NCI-H345 treated with DMSO at 0.1 percent for 48 hours (cell line): Measurements from ENCODE around the gene NAA25.

ENCODE experiments used
- DNase-seq: peaks from one replicate; lab custom pipeline; 2025; ENCODE audit not compliant: unreplicated experiment; lab: John Stamatoyannopoulos, UW

NAA25 gene

DNA sequence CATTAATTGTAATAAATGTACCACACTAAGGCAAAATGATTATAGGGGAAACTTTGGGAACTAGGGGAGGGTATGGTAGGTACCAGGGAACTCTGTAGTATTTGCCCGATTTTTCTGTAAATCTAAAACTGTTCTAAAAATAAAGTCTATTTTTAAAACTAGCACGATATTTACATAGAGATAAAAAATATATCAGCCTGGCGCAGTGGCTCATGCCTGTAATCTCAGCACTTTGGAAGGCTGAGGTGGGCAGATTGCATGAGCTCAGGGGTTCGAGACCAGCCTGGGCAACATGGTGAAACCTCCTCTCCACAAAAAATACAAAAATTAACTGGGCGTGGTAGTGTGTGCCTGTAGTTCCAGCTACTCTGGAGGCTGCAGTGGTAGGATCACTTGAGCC is 128.0 kb downstream of the NAA25 start:
- DNase-seq: no peak

DNA sequence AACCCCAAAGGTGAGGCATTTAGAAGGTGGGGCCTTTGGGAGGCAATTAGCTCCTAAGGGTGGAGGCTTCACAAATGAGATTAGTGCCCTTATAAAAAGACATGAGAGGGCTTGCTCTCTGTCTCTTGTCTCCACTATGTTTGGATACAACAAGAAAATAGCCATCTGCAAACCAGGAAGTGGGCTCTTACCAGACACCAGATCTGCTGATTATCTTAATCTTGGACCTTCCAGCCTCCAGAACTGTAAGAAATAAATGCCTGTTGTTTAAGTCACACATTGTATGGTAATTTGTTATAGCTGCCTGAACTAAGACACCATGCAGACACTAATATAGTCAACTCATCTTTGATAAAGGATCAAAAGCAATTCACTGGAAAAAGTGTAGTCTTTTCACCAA is 130.0 kb downstream of the NAA25 start:
- DNase-seq: no peak

DNA sequence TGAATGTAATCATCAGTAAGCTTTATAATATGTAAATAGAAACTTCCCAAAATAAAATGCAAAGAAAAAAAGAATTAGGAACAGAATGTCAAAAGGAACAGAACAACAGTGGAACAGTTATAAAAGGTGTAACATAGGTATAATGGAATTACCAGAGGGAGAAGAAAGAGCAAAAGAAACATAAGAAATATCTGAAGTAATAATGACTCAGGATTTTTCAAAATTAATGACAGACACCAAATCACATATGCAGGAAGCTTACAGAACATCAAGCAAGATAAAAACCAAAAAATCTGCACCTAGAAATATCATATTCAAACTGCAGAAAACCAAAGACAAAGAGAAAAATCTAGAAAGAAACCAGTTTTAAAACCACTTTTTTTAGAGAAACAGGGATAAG is 131.7 kb downstream of the NAA25 start:
- DNase-seq: no peak
